Skeletal muscle tissue (tissue), 4 donors: Measurements from ENCODE around the gene ADPRHL1. TPM values are rescaled to one million over a fixed set of nuclear protein-coding genes. Genes with fewer than 3 reads are reported as not detected.

Experiments used
- H3K27ac ChIP-seq: one replicate; pipeline ENCODE4 v1.7.0; 2013; ENCODE audit warnings: mild to moderate bottlenecking, low read depth, low read length, inconsistent platforms
- H3K27me3 ChIP-seq, 3 donors: one replicate each; pipeline ENCODE4 v1.7.0; 2013; ENCODE audit warnings: low read length in 3 of 3; ENCODE audit not compliant: control insufficient read depth in 3 of 3, insufficient read depth in 3 of 3
- H3K36me3 ChIP-seq, 3 donors: one replicate each; pipeline ENCODE4 v1.7.0; 2013; ENCODE audit warnings: low read length in 3 of 3; ENCODE audit not compliant: control insufficient read depth in 3 of 3, insufficient read depth in 3 of 3
- H3K4me1 ChIP-seq, 3 donors: one replicate each; pipeline ENCODE4 v1.7.0; 2013; ENCODE audit warnings: low read length in 3 of 3, mild to moderate bottlenecking in 3 of 3; ENCODE audit not compliant: control insufficient read depth in 3 of 3, insufficient read depth in 3 of 3
- H3K4me3 ChIP-seq, 3 donors: one replicate each; pipeline ENCODE4 v1.7.0; 2013; ENCODE audit warnings: low read length in 3 of 3
- H3K9ac ChIP-seq, 3 donors: one replicate each; pipeline ENCODE4 v1.7.0; 2013; ENCODE audit warnings: low read length in 3 of 3, mild to moderate bottlenecking in 3 of 3, moderate library complexity in 2 of 3, low read depth in 1 of 3
- H3K9me3 ChIP-seq, 3 donors: one replicate each; pipeline ENCODE4 v1.7.0; 2013; ENCODE audit warnings: low read length in 3 of 3; ENCODE audit not compliant: control insufficient read depth in 3 of 3
- total RNA-seq: library from RNA; depleted of rRNA; stranded (reverse); fragments of >200 nt; gene quantifications from one replicate; pipeline ENCODE4 v1.2.3, GENCODE V29; 2014
- donor health status: Osteomylitis.

The ADPRHL1 gene
- total RNA-seq, 1 donor from 2014 or later = 124 TPM

DNA sequence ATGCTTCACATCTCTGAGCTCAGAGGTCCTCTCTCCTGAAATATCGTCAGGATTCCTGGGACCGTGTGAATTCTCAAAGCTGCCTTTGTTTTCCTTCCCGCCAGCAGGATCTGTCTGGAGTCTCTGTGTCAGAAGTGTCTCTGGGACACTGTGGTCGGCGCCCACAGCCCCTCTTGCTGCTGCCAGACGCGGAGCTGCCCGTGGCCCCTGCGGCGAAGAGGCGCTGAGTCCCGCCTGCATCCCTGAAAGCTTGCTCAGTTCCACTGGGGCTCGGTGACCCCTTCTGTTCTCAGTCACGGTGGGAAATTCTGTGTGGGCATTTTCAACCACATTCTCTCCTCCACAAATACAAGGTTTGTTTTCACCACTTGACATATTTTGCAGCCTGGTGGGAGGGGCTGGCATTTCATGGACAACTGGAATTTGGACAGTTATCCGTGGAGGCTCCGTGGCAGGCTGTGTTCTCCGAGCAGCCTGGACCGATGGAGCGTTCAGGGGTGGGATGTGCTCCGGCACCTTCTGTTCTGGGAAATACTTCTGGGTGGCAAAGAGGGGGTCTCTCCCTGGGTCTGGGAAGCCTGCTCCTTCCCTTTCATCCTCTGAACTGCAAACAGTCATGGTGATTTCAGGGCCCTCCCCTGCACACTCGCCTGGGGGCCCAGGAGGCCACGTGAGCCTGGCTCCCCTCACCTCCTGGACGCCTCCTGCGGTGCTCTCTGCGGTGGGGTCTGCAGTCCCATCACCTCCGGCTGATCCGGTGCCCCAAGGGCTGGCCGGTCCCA, 46.8 kb downstream of the ADPRHL1 start:
- peak overlapping the region; percentile 14 to 63 (median 56) for H3K4me3 ChIP-seq
- H3K9ac ChIP-seq = peak overlapping the region; percentile 22 to 77 (median 72)
- peak overlapping the region; percentile 99 for H3K27ac ChIP-seq
- H3K27me3 ChIP-seq = peaks cover 0 to 9% (median 0%) of the 10 kb centered on the region in 3 donors
- no peaks in the 10 kb centered on the region for H3K9me3 ChIP-seq
- H3K4me1 ChIP-seq = peaks cover 68 to 93% (median 92%) of the 10 kb centered on the region in 3 donors
- H3K36me3 ChIP-seq = no peaks in the 10 kb centered on the region

DNA sequence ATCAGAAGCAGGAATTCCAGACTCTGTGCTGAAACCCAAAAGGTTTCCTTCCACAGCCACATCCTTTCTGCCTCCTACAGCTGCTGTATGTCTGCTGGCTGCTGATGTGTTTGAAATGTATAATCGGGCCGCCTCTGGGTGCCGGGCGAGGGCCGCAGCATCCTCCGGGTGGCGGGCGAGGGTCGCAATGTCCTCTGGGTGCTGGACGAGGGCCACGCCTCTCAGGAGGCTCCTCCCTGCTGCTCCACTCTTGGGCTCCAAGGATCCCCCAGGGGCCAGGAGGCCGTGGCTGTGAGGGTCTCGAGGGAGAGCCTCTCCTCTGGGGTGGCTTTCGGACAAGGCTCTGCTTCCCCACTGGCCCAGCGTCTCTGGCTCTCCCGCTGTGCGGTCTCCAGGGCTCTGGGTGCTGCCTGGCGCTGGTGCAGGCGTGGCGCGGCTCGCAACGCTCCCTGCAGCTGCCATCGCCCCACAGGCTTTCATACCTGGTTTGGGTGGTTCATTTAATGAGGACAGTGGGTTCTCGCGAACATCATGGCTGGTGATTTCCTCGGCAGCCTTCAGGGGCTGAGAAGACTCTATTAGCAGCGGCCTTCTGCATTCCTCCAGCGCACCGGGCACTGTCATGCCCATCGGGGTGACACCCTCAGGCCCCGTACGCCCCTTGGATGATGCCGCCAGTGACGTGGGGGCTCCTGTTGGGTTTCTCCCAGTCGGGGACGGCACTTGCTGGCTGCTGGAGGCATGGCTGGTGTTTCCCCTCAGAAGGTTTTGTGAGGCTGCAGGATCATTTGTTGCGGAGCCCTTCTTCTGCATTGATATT, 47.6 kb downstream of the ADPRHL1 start:
- Histone ChIP-seq H3K9ac (peak overlapping the region; percentile 61 to 77 (median 72)), H3K36me3 (no peaks in the 10 kb centered on the region), H3K27me3 (peaks cover 0 to 9% (median 0%) of the 10 kb centered on the region in 3 donors), H3K4me1 (peaks cover 66 to 93% (median 92%) of the 10 kb centered on the region in 3 donors), H3K4me3 (peak overlapping the region in 2 of 3 donors; percentile 60 to 63), H3K9me3 (no peaks in the 10 kb centered on the region), H3K27ac (peak overlapping the region; percentile 99)

DNA sequence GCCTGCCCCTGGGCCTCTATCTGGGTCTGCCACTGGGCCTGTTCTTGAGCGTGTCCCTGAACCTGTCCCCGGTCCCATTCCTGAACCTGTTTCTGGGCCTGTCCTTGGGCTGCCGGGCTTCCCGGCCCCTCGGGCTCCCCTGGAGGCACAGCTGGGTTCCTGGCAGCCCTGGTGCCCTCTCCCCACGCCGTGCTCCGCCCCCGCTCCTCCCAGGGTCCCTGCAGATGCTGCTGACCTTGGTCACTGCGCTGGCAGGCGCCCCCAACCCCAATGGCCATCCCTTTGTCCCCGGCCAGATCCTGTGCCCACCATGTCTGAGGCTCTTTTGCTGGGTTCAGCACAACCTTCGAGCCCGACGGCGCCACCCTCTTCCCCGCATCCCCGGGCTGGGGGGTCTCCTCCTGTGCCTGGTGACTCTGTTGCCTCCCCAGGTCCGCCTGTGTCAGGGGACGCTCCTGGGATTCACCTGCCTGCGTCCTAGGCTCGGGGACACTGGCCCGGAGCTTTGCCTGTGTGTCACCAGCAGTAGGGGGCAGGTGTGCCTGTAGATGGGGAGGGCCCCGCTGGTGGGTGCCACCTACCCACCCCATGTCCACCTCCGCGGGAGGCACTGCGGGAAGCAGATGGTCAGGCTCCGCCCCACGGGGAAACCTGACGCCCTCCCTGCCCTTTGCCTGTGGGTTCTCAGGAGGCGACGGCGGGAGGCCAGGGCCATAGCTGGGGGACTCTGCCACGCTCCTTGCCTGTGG, 48.4 kb downstream of the ADPRHL1 start:
- Histone ChIP-seq H3K4me1 (peaks cover 63 to 89% (median 88%) of the 10 kb centered on the region in 3 donors), H3K27ac (peak overlapping the region; percentile 99), H3K36me3 (no peaks in the 10 kb centered on the region), H3K9me3 (no peaks in the 10 kb centered on the region), H3K4me3 (peak overlapping the region in 2 of 3 donors; percentile 60 to 63), H3K27me3 (peaks cover 0 to 9% (median 0%) of the 10 kb centered on the region in 3 donors), H3K9ac (peak overlapping the region; percentile 61 to 77 (median 72))

DNA sequence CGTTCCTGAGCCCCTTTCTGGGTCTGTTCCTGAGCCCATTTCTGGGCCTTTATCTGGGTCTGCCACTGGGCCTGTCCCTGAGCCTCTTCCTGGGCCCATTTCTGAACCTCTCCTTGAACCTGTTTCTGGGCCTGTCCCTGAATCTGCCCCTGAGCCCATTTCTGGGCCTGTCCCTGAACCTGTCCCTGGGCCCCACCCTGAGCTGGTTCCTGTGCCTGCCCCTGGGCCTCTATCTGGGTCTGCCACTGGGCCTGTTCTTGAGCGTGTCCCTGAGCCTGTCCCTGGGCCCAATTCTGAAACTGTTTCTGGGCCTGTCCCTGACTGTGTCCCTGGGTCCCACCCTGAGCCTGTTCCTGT, 48.9 kb downstream of the ADPRHL1 start:
- Histone ChIP-seq H3K9ac (peak overlapping the region; percentile 61 to 77 (median 72)), H3K27ac (peak overlapping the region; percentile 99), H3K27me3 (peaks cover 0 to 9% (median 0%) of the 10 kb centered on the region in 3 donors), H3K4me3 (no peak overlapping the region), H3K36me3 (no peaks in the 10 kb centered on the region), H3K9me3 (no peaks in the 10 kb centered on the region), H3K4me1 (peaks cover 63 to 88% (median 85%) of the 10 kb centered on the region in 3 donors)

DNA sequence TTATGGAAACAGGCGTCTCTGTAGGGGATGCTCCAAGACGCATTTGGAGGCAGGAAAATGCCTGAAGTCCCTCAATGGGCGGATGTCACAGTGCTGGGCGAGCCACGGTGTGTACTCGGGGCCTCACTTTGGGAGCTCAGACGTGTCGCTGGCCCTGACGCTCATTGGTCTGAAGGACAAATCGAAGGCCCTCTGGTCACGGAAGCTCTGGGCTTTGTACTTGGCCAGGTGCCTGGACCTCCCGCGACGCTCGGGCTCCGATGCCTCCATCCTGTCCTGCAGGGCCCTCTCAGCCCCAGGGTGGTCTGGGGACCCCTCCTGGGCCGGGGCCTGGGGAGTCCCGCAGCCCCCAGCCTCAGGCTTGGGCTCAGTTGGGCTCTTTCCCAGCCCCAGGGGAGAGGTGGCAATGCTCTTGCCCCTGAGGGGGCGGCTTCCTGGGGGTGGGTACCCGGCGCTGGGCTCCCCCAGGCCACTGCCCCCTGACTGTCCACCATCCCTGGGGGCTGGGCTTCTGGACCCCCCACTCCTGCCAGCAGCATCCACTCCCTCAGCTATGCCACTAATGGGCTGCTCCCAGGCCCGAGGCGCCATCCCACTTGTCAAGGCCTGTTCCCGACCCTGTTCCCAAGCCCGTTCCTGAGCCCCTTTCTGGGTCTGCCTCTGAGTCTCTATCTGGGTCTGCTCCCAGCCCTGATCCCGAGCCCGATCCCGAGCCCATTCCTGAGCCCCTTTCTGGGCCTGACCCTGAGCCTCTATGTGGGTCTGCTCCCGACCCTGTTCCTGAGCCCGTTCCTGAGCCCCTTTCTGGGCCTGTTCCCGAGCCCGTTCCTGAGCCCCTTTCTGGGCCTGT, 49.8 kb downstream of the ADPRHL1 start:
- H3K9ac ChIP-seq = peak overlapping the region in 2 of 3 donors; percentile 10 to 77
- H3K4me3 ChIP-seq = no peak overlapping the region
- H3K27ac ChIP-seq = peak overlapping the region; percentile 99
- H3K36me3 ChIP-seq = no peaks in the 10 kb centered on the region
- no peaks in the 10 kb centered on the region for H3K9me3 ChIP-seq
- H3K27me3 ChIP-seq = peaks cover 0 to 6% (median 0%) of the 10 kb centered on the region in 3 donors
- peaks cover 62 to 86% (median 82%) of the 10 kb centered on the region in 3 donors for H3K4me1 ChIP-seq

DNA sequence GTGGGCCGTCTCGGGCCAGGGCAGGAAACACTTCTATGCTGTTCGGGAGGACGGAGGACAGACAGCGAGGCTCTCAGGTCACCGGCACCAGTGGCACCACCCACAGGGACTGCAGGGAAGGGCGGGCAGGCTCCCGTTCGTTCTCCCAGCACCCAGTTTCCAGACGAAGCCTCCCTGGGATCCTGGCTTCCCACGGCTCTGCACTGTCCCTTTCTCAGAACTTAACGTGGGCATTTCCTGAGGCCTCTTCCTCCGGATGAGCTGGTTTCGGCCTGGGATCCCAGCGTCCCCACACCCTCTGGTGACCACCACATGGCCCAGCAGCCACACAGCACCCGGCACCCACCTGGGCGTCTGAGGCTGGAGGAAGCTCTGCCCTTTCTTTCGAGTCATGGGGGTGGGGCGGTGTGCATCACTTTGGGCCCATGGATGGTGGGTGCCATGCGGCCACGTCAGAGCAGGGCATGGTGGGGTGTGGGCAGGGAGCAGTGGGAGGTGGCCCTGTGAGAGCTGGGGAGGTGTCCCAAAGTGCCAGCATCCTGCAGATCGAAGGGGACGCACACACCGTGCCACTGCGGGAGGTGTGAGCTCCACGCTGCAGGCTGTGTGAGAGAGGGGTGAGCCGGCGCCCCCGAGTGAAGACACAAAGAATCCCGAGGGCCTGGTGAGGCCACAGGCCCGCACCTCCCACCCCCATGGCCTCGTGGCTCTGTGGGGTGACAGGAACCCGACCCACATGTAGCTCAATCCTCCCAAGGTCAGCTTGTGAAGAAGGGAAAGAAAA, 50.6 kb downstream of the ADPRHL1 start:
- H3K4me3 ChIP-seq = no peak overlapping the region
- H3K27ac ChIP-seq = peak overlapping the region; percentile 99

DNA sequence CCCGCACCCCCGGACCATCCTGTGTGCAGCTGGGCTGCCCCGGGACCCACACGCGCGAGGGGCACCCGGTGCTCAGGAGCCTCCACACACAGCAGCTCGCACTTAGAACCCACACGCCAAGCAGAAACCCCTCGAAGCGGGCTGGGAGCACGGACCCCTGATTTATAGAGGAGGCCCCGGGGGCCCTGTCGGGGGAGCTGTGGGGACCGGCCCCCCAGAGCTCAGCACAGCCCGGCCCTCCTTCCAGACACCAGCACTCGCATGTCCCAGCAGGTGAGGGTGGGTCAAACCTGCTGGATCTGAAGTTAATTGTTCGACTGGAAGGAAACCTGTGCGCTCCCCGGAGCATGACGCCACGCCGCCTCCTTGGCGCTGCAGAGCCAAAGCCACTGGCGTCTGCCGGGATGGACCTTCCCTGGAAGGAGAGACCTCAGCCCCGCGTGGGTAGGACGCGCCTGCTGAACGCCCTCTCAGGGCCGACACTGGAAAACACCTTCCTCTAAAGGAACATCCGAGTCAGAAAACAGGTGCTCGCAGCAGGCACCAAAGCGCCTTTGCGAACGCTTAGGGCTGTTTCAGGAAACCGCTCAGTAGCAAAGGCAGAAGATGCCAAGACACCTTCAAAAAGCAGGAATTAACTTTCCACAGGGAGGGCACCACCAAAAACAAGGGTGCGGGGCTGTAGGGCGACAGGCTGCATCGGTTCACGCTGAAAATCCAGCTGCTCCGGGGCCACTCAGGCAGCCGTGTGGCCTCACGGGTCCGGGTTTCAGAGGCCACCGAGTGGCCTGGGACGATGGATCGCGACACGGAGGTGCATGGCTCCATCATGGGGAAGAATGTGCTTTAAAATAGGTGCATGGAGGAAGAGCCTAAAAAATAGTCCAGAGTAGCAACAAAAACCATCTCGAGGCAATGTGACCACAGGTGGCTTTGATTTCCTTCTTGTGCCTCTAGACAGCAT, 51.6 kb downstream of the ADPRHL1 start:
- H3K27ac ChIP-seq = peak overlapping the region; percentile 99
- H3K4me1 ChIP-seq = peaks cover 47 to 74% (median 67%) of the 10 kb centered on the region in 3 donors
- no peaks in the 10 kb centered on the region for H3K36me3 ChIP-seq
- H3K9ac ChIP-seq = peak overlapping the region; percentile 50 to 63 (median 51)
- no peaks in the 10 kb centered on the region for H3K9me3 ChIP-seq
- H3K4me3 ChIP-seq = no peak overlapping the region
- peaks cover 0 to 6% (median 0%) of the 10 kb centered on the region in 3 donors for H3K27me3 ChIP-seq

More for the DNA sequence above, 50.6 kb downstream of the ADPRHL1 start:
- H3K4me1 ChIP-seq = peaks cover 57 to 84% (median 75%) of the 10 kb centered on the region in 3 donors
- H3K9me3 ChIP-seq = no peaks in the 10 kb centered on the region
- peak overlapping the region in 2 of 3 donors; percentile 32 to 63 for H3K9ac ChIP-seq
- H3K36me3 ChIP-seq = no peaks in the 10 kb centered on the region
- H3K27me3 ChIP-seq = peaks cover 0 to 6% (median 0%) of the 10 kb centered on the region in 3 donors
